ENCODE measurements around the gene GATAD2A.

Gene GATAD2A

DNA sequence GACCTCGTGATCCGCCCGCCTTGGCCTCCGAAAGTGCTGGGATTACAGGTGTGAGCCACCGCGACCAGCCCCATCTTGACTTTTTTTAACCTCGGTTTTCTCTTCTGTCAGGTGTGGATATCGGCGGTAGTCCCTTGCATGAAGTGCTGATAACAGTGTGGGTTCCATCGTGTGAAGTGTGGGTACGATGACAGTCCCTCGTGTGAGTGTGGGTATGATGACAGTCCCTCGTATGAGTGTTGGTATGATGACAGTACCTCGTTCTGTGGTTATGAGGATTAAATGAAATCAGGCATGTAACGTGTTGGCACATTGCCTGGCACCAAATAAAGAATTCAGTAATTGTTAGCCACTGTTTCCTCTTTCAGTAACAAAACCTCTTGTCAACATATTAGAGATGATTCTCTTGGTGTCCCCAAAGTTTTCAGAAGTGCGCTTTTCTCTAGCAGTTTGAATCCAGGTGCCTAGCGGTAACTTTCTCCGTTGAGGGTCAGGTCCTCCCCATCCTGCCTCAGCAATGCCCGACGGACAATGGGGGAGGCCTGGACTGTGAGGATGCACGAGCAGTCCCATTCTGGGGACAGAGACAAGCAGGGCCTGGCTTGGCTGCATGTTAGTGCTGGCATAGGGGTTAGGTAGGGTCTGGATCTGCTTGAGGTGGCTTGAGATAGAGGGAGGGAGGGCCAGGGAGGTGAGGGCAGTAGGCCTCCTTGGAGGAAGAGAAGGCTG, 15.3 kb downstream of the GATAD2A start:
- no peak for FAIRE-seq
- DNase-seq (ENCODE audit: low spot score), result peak; percentile 19

DNA sequence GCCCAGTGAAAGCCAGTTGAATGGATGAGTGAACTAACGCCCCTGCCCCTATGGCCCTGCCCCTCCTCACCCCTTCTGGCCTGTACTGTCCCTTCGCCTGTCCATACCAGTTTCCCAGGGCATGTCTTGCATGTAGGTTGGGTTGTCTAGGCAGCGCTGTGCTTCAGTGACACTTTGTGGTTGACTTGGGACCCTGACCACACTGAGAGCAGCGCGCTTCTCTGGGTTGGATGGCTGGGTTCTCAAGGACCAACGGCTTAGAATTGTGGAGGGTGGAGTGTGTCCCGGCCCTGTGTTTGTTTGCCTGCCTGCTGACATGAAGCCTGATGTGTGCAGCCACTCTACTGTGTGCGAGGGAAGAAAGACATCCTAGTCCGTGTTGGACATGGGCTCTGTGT, 15.8 kb downstream of the GATAD2A start:
- no peak for DNase-seq (ENCODE audit: low spot score)
- FAIRE-seq, result no peak

DNA sequence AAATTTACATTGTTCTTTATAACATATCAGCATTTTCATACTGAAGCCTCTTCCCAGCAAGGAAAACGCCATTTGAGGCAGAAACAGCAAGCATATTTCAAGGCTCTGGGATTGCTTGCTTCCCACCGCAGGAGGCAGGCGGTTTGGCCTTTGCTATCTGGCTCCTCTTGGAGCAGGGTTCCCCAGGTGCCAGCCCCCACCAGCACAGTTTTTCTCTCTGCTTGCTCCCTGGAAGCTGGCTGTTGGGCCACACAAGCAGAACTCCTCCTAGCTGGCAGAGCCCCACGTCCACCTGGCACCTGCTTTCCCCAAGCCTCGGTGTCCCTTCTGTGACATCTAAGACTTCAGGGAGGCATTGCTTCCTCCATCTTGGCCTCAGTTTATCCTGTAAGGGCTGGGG, 16.7 kb downstream of the GATAD2A start:
- FAIRE-seq, result no peak
- DNase-seq (ENCODE audit: low spot score), result no peak

- no peak for FAIRE-seq
- no peak for DNase-seq (ENCODE audit: low spot score)
Measured at GRCh38 chr19:19423322-19423721, 17.8 kb downstream of the GATAD2A start.

GRCh38 chr19:19425170-19425875, 19.8 kb downstream of the GATAD2A start:
- no peak for DNase-seq (ENCODE audit: low spot score)
- FAIRE-seq, result no peak

DNA sequence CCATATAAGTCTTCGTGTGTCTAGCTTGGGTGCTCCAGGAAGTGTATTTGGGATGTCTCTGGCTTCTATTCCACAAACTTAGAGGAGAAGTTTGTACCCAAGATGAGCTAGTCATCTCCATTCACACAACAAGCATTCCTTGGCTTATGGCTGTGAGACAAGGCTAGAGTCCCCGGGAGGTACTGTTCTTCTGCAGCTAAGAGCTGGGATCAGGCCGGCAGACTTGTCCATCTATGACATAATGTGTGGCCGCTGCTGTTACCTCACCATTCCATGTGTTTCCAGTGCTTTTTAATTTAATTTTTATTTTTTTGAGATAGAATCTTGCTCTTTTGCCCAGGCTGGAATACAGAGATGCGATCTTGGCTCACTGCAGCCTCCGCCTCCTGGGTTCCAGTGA, 20.7 kb downstream of the GATAD2A start:
- no peak for FAIRE-seq
- DNase-seq (ENCODE audit: low spot score), result no peak

GRCh38 chr19:19426799-19427198, 21.3 kb downstream of the GATAD2A start:
- no peak for DNase-seq (ENCODE audit: low spot score)
- FAIRE-seq, result no peak

- no peak for FAIRE-seq
- DNase-seq (ENCODE audit: low spot score), result no peak
Measured at GRCh38 chr19:19427302-19427701, 21.8 kb downstream of the GATAD2A start.

DNA sequence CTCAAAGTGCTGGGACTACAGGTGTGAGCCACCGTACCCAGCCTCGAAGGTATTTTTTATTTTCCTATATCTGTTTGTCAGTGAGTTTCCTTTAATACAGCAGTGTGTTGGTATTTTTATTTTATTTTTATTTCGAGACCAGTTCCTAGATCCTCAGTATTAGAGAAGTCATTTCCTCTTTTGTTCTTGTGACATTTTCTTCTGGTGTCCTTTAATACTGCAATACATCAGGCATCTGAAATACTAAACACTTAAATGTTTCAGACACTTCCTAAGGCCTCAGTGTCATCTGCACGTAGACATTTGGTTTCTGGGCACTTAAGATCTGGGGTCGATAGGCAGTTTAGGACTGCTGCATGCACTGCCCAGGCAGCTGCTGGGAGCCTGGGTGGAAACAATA, 22.5 kb downstream of the GATAD2A start:
- DNase-seq (ENCODE audit: low spot score), result no peak
- FAIRE-seq, result no peak

GRCh38 chr19:19428746-19429145, 23.3 kb downstream of the GATAD2A start:
- FAIRE-seq (no peak), DNase-seq (ENCODE audit: low spot score) (no peak)

DNA sequence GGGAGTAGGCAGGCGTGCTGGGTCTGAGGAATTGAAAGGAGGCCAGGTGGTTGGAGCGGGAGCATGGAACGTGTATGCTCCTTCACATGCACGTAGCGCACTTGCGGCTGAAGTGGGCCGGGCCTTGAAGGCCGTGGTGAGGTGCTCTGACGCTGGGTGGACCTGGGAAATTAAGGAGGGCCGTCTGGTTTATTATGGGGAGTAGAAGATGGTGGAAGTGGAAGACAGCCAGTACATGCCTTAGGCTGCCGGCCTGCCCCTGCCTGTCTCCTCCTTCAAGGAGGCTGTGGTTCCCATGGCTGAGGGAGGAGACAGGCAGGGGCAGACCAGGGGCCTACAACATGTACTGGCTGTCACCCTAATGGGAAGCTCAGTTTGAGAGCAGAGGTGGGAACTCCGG, 23.9 kb downstream of the GATAD2A start:
- no peak for DNase-seq (ENCODE audit: low spot score)
- no peak for FAIRE-seq

DNA sequence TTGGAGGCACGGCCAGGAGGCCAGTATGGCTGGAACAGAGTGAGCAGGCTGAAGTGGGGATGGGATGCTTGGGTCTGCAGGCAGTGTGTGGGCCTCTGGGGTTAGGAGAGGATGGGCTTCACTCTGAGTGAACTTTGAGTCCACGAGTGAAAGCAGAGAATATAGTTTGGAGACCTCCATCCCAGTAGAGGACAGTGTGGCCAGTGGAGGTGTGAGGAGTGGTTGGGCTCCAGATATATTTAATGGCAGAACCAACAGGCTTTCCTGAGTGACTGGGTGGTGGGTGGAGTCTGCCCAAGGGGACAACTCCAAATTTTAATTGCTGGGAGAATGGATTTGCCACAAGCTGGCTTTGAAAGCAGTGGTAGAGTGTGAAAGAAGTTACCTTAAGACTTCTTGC, 27.3 kb downstream of the GATAD2A start:
- DNase-seq (ENCODE audit: low spot score) (no peak), FAIRE-seq (no peak)

DNA sequence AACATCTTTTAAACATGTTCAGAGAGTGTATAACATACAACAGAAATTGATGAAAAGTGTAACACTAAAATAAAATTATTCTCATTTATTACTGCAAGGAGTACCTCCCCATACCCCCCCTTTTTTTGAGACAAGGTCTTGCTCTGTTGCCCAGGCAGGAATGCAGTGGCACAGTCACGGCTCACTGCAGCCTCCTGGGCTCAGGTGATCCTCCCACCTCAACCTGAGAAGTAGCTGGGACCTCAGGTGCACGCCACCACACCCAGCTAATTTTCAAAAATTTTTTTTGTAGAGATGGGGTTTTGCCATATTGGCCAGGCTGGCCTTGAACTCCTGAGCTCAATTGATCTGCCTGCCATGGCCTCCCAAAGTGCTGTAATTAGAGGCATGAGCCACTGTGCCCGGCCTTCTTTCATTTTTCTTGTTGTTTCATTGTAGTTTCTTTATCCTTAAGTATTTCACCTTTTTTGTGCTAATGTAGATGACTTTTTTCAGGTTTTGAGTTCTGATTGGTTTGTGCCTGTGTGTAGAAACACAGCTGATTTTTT, 28.3 kb downstream of the GATAD2A start:
- no peak for FAIRE-seq
- DNase-seq (ENCODE audit: low spot score), result no peak

GRCh38 chr19:19434483-19435045, 29.1 kb downstream of the GATAD2A start:
- DNase-seq (ENCODE audit: low spot score) (no peak), FAIRE-seq (no peak)

- FAIRE-seq (no peak), DNase-seq (ENCODE audit: low spot score) (no peak)
Measured at GRCh38 chr19:19436137-19436691, 30.7 kb downstream of the GATAD2A start.

- no peak for DNase-seq (ENCODE audit: low spot score)
- FAIRE-seq, result no peak
Measured at GRCh38 chr19:19438366-19439175, 33.1 kb downstream of the GATAD2A start.

GRCh38 chr19:19439176-19439482, 33.7 kb downstream of the GATAD2A start:
- FAIRE-seq, result no peak

GRCh38 chr19:19443283-19443682, 37.8 kb downstream of the GATAD2A start:
- no peak for FAIRE-seq
- DNase-seq (ENCODE audit: low spot score), result no peak

More at GRCh38 chr19:19439176-19439482, 33.7 kb downstream of the GATAD2A start:
- DNase-seq (ENCODE audit: low spot score), result no peak

DNA sequence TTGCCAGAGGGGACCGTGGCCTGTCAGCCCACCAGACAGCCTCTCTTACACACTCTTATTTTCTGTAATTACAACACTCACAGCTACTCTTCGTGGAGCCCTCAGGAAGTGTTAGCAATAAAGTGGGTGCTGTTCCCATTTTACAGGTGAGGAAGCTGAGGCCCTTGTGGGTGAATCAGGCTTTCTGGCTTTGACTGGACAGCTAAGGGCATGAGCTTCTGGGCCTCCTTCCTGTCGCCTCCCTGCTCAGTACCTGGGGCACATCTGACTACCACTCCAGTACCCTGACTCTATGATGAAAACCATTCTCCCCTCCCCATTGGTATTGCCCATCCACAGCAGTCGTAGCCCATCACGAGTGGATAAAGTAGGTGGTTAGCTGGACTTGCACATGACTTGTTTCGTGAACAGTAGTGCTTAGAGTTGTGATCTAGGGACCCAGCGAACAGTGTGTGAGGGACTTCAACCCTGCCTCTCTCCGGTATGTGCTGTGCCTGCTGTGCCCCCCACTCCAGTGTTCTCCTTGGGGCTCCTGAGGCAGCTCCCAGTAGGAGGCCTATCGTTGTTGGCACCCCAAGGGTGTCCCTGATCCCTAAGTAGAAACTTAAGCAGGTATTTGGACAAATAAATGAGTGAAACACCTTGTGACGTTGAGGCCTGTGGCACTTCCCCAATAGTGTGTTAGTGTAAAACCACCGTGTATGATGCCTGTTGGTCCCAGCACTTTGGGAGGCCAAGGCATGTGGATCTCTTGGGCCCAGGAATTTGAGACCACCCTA, 38.6 kb downstream of the GATAD2A start:
- FAIRE-seq (no peak), DNase-seq (ENCODE audit: low spot score) (no peak)

- FAIRE-seq (peak; percentile 42), DNase-seq (ENCODE audit: low spot score) (peak; percentile 37)
Measured at GRCh38 chr19:19444681-19445155, 39.2 kb downstream of the GATAD2A start.
